ENCODE measurements around the gene DNLZ. TPM values are rescaled to one million over a fixed set of nuclear protein-coding genes. Genes with fewer than 3 reads are reported as not detected.

DNLZ gene
- total and polyA plus RNA-seq, 10 of the 15 experiments (the other 5 are each of a cell fraction or from before 2014, with no cell fraction given), result 0.66 to 29.7 (median 14.7) TPM; not detected in 1

DNA sequence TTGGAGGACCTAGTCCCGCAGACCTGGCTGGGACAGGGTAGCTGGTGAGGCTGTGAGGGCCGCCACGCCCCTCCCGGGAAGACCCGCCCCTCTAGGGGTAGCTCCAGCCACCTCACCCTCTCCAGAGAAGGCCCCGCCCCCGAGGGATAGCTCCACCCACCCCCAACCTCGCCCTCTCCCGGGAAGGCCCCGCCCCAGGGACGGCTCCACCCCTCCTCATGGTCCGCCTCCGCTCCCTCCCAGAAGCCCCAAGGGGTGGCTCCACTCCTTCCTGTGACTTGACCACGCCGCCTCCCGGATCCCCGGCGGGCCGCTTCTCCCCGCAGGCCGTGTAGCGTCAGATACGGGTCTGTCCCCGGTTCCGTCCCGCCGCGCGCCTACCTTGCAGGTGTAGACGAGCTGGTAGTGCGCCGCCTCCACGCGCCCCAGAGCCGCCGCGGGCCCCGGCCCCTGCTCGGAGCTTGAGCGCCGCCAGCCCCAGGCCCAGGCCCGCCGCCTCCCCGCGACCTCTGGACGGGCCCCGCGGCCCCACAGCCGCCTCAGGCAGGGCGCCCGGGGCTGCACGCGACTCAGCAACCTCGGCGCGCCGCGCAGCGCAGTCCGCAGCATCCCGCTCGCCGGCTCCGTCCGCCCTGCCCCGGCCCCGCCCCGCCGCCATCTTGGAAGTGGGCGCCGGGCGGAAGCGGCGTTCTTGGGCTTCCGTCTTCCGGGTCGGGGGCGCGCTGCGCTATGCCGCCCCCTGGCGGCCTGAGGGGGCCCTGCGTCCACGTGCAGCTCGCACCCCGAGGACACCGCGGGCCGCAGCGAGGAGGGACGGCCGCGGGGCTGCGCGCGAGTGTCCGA, at the start of gene DNLZ (continued):
- TF ChIP-seq BHLHE40 (IDR thresholded peaks at IDR 0.05; ENCODE audit: borderline replicate concordance in 1 of 2, low read depth in 2 of 2, low read length in 1 of 2), result peak; percentile 94 to 99
- TF ChIP-seq NFXL1 (IDR thresholded peaks at IDR 0.05; ENCODE audit: borderline replicate concordance), result 0 out of 2 replicates have a peak, but pooled peaks have one; percentile 56
- no peak for TF ChIP-seq ZNF217 (IDR thresholded peaks at IDR 0.05)
- TF ChIP-seq NFYA (IDR thresholded peaks at IDR 0.05; ENCODE audit: borderline replicate concordance, low read depth, low read length), result no peak
- peak; percentile 85; the same call in 1 of the 2 replicates for TF ChIP-seq POLR2AphosphoS5 (IDR thresholded peaks at IDR 0.05; ENCODE audit: low read length)
- 0 out of 2 replicates have a peak, but pooled peaks have one; percentile 38 for TF ChIP-seq ASH2L (IDR thresholded peaks at IDR 0.05; ENCODE audit: borderline replicate concordance, low read depth)
- peak; percentile 51; the same call in 1 of the 2 replicates for TF ChIP-seq CHD2 (IDR thresholded peaks at IDR 0.05; ENCODE audit: borderline replicate concordance, low read depth, low read length)
- peak; percentile 7 for TF ChIP-seq RELA (IDR thresholded peaks at IDR 0.05; ENCODE audit: borderline replicate concordance, partially characterized antibody)
- TF ChIP-seq, protein P1, sequence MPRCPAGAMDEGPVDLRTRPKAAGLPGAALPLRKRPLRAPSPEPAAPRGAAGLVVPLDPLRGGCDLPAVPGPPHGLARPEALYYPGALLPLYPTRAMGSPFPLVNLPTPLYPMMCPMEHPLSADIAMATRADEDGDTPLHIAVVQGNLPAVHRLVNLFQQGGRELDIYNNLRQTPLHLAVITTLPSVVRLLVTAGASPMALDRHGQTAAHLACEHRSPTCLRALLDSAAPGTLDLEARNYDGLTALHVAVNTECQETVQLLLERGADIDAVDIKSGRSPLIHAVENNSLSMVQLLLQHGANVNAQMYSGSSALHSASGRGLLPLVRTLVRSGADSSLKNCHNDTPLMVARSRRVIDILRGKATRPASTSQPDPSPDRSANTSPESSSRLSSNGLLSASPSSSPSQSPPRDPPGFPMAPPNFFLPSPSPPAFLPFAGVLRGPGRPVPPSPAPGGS (IDR thresholded peaks at IDR 0.05; ENCODE audit: borderline replicate concordance, insufficient read depth, low read depth, low read length, poor library complexity, severe bottlenecking), result peak; percentile 10
- no peak for TF ChIP-seq NR2C2 (IDR thresholded peaks at IDR 0.05; ENCODE audit: borderline replicate concordance, control insufficient read depth, insufficient read length, low read depth)
- no peak for TF ChIP-seq MEF2B (IDR thresholded peaks at IDR 0.05; ENCODE audit: partially characterized antibody, poor library complexity, severe bottlenecking)
- peak; percentile 58; the same call in 1 of the 2 replicates for TF ChIP-seq HDGF (IDR thresholded peaks at IDR 0.05)
- TF ChIP-seq SP1 (IDR thresholded peaks at IDR 0.05; ENCODE audit: low read depth, low read length), result peak; percentile 60
- TF ChIP-seq, protein P2, sequence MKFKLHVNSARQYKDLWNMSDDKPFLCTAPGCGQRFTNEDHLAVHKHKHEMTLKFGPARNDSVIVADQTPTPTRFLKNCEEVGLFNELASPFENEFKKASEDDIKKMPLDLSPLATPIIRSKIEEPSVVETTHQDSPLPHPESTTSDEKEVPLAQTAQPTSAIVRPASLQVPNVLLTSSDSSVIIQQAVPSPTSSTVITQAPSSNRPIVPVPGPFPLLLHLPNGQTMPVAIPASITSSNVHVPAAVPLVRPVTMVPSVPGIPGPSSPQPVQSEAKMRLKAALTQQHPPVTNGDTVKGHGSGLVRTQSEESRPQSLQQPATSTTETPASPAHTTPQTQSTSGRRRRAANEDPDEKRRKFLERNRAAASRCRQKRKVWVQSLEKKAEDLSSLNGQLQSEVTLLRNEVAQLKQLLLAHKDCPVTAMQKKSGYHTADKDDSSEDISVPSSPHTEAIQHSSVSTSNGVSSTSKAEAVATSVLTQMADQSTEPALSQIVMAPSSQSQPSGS (IDR thresholded peaks at IDR 0.05; ENCODE audit: low read length), result no peak
- TF ChIP-seq, protein P3, sequence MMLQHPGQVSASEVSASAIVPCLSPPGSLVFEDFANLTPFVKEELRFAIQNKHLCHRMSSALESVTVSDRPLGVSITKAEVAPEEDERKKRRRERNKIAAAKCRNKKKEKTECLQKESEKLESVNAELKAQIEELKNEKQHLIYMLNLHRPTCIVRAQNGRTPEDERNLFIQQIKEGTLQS (IDR thresholded peaks at IDR 0.05; ENCODE audit: borderline replicate concordance, extremely low read depth, low read depth, low read length), result peak; percentile 19; the same call in 1 of the 2 replicates
- TF ChIP-seq, protein P4, sequence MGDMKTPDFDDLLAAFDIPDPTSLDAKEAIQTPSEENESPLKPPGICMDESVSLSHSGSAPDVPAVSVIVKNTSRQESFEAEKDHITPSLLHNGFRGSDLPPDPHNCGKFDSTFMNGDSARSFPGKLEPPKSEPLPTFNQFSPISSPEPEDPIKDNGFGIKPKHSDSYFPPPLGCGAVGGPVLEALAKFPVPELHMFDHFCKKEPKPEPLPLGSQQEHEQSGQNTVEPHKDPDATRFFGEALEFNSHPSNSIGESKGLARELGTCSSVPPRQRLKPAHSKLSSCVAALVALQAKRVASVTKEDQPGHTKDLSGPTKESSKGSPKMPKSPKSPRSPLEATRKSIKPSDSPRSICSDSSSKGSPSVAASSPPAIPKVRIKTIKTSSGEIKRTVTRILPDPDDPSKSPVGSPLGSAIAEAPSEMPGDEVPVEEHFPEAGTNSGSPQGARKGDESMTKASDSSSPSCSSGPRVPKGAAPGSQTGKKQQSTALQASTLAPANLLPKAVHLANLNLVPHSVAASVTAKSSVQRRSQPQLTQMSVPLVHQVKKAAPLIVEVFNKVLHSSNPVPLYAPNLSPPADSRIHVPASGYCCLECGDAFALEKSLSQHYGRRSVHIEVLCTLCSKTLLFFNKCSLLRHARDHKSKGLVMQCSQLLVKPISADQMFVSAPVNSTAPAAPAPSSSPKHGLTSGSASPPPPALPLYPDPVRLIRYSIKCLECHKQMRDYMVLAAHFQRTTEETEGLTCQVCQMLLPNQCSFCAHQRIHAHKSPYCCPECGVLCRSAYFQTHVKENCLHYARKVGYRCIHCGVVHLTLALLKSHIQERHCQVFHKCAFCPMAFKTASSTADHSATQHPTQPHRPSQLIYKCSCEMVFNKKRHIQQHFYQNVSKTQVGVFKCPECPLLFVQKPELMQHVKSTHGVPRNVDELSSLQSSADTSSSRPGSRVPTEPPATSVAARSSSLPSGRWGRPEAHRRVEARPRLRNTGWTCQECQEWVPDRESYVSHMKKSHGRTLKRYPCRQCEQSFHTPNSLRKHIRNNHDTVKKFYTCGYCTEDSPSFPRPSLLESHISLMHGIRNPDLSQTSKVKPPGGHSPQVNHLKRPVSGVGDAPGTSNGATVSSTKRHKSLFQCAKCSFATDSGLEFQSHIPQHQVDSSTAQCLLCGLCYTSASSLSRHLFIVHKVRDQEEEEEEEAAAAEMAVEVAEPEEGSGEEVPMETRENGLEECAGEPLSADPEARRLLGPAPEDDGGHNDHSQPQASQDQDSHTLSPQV (IDR thresholded peaks at IDR 0.05), result 0 out of 2 replicates have a peak, but pooled peaks have one; percentile 65

Data from GM12878 (cell line).